ENCODE results near the gene TNRC18. TPM values are rescaled to one million over a fixed set of nuclear protein-coding genes. Genes with fewer than 3 reads are reported as not detected.

TNRC18 gene
- total RNA-seq, 1 donor from 2014 or later = 197 TPM

DNA sequence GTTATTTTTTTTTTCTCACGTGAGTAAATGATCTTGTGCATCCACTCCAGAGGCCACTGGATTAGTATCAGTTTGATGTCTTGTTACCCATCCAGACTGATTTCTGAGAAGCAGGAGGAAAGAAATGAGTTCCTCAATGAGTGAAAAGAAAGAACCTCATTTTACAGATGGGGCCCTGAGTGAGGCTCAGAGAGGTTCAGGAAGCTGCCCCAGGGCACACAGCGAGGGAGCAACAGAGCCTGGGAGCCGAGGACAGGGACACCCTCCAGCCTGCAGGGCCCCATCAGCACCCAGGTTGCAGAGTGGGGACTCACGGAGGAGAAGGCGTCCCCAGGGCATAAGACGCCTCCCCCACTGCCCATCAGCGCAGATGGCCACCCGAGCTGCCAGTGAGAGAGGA, 30.9 kb upstream of the TNRC18 start:
- Mint-ChIP-seq H3K27ac (no peak overlapping the region), H3K36me3 (ENCODE audit: insufficient read depth) (no peaks in the 10 kb centered on the region), H3K9me3 (ENCODE audit: low read depth) (no peaks in the 10 kb centered on the region), H3K4me1 (ENCODE audit: low read depth) (peaks cover 3% of the 10 kb centered on the region), H3K27me3 (peaks cover 40% of the 10 kb centered on the region), H3K4me3 (ENCODE audit: low read depth) (no peak overlapping the region)
- TF ChIP-seq, protein P1, sequence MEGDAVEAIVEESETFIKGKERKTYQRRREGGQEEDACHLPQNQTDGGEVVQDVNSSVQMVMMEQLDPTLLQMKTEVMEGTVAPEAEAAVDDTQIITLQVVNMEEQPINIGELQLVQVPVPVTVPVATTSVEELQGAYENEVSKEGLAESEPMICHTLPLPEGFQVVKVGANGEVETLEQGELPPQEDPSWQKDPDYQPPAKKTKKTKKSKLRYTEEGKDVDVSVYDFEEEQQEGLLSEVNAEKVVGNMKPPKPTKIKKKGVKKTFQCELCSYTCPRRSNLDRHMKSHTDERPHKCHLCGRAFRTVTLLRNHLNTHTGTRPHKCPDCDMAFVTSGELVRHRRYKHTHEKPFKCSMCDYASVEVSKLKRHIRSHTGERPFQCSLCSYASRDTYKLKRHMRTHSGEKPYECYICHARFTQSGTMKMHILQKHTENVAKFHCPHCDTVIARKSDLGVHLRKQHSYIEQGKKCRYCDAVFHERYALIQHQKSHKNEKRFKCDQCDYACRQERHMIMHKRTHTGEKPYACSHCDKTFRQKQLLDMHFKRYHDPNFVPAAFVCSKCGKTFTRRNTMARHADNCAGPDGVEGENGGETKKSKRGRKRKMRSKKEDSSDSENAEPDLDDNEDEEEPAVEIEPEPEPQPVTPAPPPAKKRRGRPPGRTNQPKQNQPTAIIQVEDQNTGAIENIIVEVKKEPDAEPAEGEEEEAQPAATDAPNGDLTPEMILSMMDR (IDR thresholded peaks at IDR 0.05; ENCODE audit: unreplicated experiment) = no peak
- no peak for DNase-seq (ENCODE audit: low spot score, unreplicated experiment)

GRCh38 chr7:5453566-5454075, 30.0 kb upstream of the TNRC18 start:
- Mint-ChIP-seq H3K36me3 (ENCODE audit: insufficient read depth) (no peaks in the 10 kb centered on the region), H3K4me3 (ENCODE audit: low read depth) (no peak overlapping the region), H3K27ac (no peak overlapping the region), H3K27me3 (peaks cover 37% of the 10 kb centered on the region), H3K4me1 (ENCODE audit: low read depth) (peaks cover 3% of the 10 kb centered on the region), H3K9me3 (ENCODE audit: low read depth) (no peaks in the 10 kb centered on the region)
- TF ChIP-seq, protein P1 (IDR thresholded peaks at IDR 0.05; ENCODE audit: unreplicated experiment) = no peak
- no peak for DNase-seq (ENCODE audit: low spot score, unreplicated experiment)

- Mint-ChIP-seq H3K36me3 (ENCODE audit: insufficient read depth) (no peaks in the 10 kb centered on the region), H3K27ac (no peak overlapping the region), H3K4me1 (ENCODE audit: low read depth) (peaks cover 3% of the 10 kb centered on the region), H3K27me3 (peaks cover 37% of the 10 kb centered on the region), H3K9me3 (ENCODE audit: low read depth) (no peaks in the 10 kb centered on the region), H3K4me3 (ENCODE audit: low read depth) (no peak overlapping the region)
- TF ChIP-seq, protein P1 (IDR thresholded peaks at IDR 0.05; ENCODE audit: unreplicated experiment) = no peak
- no peak for DNase-seq (ENCODE audit: low spot score, unreplicated experiment)
Observed at GRCh38 chr7:5452937-5453540, 29.4 kb upstream of the TNRC18 start.

DNA sequence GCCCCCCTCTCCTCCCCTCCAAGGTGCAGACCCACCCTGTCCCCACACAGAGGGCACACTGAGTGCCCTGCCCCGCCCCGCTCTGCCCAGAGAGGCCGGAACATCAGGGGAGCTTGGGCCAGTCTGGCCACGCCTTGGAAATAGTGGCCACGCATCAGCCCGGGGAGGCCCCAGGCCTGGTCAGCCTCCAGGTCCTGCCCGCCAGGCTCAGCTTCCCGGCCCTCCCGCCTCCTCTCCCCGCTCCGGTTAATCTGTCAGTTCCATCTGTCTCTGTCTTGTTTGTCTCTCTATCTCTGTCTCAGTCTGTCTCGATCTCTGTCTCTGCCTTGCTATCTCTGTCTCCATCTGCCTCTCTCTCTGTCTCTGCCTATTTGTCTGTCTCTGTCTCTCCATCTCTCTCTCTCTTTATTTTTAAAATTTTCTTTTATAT, 28.9 kb upstream of the TNRC18 start:
- Mint-ChIP-seq H3K36me3 (ENCODE audit: insufficient read depth) (no peaks in the 10 kb centered on the region), H3K4me1 (ENCODE audit: low read depth) (peaks cover 3% of the 10 kb centered on the region), H3K4me3 (ENCODE audit: low read depth) (no peak overlapping the region), H3K27ac (no peak overlapping the region), H3K27me3 (peaks cover 34% of the 10 kb centered on the region), H3K9me3 (ENCODE audit: low read depth) (no peaks in the 10 kb centered on the region)
- TF ChIP-seq, protein P1 (IDR thresholded peaks at IDR 0.05; ENCODE audit: unreplicated experiment) = no peak
- DNase-seq (ENCODE audit: low spot score, unreplicated experiment) = no peak

DNA sequence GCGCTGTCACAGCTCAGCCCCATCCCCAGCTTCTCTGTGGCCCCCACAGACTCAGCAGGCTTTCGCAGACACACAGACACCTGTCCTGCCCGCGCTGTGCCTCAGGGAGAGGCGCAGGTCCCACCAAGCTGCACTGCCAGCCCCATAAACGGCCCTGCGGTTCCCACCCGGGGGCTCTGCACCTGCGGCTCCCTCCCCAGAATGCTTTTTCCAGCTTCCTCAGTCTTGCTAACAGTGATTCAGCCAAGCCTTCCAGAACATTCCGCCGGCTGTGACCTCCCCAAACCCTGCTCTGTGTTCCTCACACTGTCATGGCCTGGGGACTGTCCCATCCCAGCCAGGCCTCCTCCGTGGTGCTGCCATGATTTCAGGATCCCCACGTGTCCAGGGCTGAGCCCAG, 27.8 kb upstream of the TNRC18 start:
- no peak for DNase-seq (ENCODE audit: low spot score, unreplicated experiment)
- Mint-ChIP-seq H3K27ac (peak overlapping the region; percentile 41), H3K4me3 (ENCODE audit: low read depth) (no peak overlapping the region), H3K36me3 (ENCODE audit: insufficient read depth) (no peaks in the 10 kb centered on the region), H3K27me3 (peaks cover 29% of the 10 kb centered on the region), H3K4me1 (ENCODE audit: low read depth) (peaks cover 3% of the 10 kb centered on the region), H3K9me3 (ENCODE audit: low read depth) (no peaks in the 10 kb centered on the region)
- TF ChIP-seq, protein P1 (IDR thresholded peaks at IDR 0.05; ENCODE audit: unreplicated experiment) = no peak
